ENCODE measurements around the gene C17orf113.

The C17orf113 gene

GRCh38 chr17:42002792-42003301, 47.6 kb downstream of the C17orf113 start:
- no peak for DNase-seq (ENCODE audit: low read depth)
- TF ChIP-seq, protein P1, sequence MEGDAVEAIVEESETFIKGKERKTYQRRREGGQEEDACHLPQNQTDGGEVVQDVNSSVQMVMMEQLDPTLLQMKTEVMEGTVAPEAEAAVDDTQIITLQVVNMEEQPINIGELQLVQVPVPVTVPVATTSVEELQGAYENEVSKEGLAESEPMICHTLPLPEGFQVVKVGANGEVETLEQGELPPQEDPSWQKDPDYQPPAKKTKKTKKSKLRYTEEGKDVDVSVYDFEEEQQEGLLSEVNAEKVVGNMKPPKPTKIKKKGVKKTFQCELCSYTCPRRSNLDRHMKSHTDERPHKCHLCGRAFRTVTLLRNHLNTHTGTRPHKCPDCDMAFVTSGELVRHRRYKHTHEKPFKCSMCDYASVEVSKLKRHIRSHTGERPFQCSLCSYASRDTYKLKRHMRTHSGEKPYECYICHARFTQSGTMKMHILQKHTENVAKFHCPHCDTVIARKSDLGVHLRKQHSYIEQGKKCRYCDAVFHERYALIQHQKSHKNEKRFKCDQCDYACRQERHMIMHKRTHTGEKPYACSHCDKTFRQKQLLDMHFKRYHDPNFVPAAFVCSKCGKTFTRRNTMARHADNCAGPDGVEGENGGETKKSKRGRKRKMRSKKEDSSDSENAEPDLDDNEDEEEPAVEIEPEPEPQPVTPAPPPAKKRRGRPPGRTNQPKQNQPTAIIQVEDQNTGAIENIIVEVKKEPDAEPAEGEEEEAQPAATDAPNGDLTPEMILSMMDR (IDR thresholded peaks at IDR 0.05; ENCODE audit: insufficient read depth, low read depth, low read length, missing control alignments): no peak
- H3K4me3 ChIP-seq (ENCODE audit: low read length): no peak overlapping the region

GRCh38 chr17:42002175-42002791, 48.1 kb downstream of the C17orf113 start:
- no peak overlapping the region for H3K4me3 ChIP-seq (ENCODE audit: low read length)
- TF ChIP-seq, protein P1 (IDR thresholded peaks at IDR 0.05; ENCODE audit: insufficient read depth, low read depth, low read length, missing control alignments): no peak
- DNase-seq (ENCODE audit: low read depth): no peak

DNA sequence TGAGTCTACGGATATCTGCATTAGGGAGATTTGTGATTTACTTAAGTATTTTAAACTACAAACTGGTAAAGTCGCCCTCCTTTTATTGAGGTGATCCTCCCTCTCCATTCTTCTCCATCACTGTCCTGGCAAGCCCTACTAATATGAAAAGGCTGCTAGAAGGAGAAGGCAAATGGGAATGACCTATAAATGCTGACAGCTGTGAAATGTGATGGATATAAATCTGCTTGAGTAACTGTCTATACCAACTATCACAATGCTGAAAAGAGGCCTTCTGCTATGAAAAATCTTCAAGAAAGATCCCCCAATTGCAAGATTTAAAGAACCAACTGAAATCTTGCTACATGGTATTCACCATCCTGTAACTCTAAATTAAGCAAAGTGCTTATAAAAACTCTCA, 48.7 kb downstream of the C17orf113 start:
- no peak overlapping the region for H3K4me3 ChIP-seq (ENCODE audit: low read length)

DNA sequence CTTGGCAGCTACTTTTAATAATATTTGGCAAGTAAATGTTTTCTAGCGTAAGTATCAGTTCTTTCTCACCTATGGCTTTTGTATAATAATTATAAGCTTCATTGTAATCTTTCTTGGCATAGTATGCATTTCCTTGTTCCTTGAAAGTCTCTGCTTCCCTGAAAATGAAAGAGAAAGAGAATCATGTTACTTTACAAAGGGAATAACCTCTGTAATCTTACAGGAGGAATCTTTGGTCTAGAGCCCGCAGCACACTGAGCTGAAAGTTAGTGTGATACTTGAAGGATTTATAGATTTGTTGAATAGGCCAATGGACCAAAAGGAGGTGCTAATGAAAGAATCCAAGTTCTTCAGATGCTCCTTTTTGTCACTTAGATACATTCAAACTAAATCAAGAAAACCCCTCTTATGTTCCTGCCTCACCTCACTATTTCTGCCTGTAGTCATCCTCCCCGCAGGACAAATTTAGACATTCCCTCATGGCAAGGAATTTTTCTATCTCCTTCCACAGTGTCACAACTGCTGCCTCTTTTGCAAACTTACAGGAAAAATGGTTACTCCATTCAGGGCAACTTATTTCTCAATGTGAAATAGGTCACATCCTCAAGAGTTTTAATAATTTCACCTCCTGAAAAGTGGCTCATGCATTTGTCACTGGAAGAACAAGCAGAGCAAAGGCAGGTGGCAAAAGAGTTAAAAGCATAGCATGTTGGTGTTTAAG, 49.8 kb downstream of the C17orf113 start:
- TF ChIP-seq, protein P1 (IDR thresholded peaks at IDR 0.05; ENCODE audit: insufficient read depth, low read depth, low read length, missing control alignments): no peak
- no peak for DNase-seq (ENCODE audit: low read depth)
- no peak overlapping the region for H3K4me3 ChIP-seq (ENCODE audit: low read length)

More for the DNA sequence above, 48.7 kb downstream of the C17orf113 start:
- DNase-seq (ENCODE audit: low read depth): no peak
- TF ChIP-seq, protein P1 (IDR thresholded peaks at IDR 0.05; ENCODE audit: insufficient read depth, low read depth, low read length, missing control alignments): no peak

GRCh38 chr17:41998497-41998896, 51.9 kb downstream of the C17orf113 start:
- H3K4me3 ChIP-seq (ENCODE audit: low read length): no peak overlapping the region
- TF ChIP-seq, protein P1 (IDR thresholded peaks at IDR 0.05; ENCODE audit: insufficient read depth, low read depth, low read length, missing control alignments): no peak
- DNase-seq (ENCODE audit: low read depth): no peak

- TF ChIP-seq, protein P1 (IDR thresholded peaks at IDR 0.05; ENCODE audit: insufficient read depth, low read depth, low read length, missing control alignments): no peak
- no peak for DNase-seq (ENCODE audit: low read depth)
These were observed 53.6 kb downstream of the C17orf113 start for GRCh38 chr17:41996855-41997164.

More at GRCh38 chr17:41996855-41997164, 53.6 kb downstream of the C17orf113 start:
- no peak overlapping the region for H3K4me3 ChIP-seq (ENCODE audit: low read length)
